GDM1 (cell line): ENCODE results near the gene EIF3K.

ENCODE experiments used
- DNase-seq: peaks from one replicate; lab custom pipeline; 2025; lab: John Stamatoyannopoulos, UW

EIF3K gene

DNA sequence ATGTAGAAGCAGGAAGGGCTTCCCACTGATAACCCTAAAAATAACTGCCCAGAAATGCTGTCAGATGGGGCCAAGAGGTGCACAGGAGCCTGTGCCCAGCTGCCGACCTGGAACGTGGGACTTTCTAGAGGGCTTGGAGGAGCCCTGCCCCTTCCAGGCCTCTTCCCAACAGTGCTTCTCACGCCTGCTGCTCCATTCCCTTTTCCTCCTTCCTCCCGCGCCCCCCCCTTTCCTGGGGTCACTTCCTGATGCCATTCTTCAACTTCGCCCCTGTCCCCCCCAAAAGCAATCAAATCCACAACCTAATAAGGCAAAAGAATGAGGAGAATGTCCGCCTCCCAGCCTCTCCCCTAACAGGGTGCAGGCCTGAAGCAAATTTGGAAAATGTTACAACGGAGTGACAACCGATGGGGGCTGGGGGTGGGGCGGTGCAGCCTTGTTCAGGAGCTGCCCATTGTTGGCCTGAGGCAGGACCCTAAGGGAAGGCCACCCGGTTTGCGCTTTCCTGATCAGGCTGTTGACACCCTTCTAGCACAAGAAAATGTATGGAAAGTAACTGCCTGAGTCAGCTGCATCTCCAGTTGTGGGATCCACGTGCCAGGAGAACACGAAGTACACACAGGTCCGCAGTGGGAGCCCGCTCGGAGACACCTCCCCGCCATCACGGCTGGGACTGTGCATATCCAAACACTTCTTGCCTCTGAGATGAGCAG, 47.1 kb downstream of the EIF3K start:
- no peak for DNase-seq

GRCh38 chr19:38666663-38667511, 47.9 kb downstream of the EIF3K start:
- no peak for DNase-seq

GRCh38 chr19:38667661-38668171, 48.7 kb downstream of the EIF3K start:
- no peak for DNase-seq

GRCh38 chr19:38669552-38669951, 50.6 kb downstream of the EIF3K start:
- peak; percentile 77 for DNase-seq

- no peak for DNase-seq
Measured at GRCh38 chr19:38670921-38671398, 52.0 kb downstream of the EIF3K start.

DNA sequence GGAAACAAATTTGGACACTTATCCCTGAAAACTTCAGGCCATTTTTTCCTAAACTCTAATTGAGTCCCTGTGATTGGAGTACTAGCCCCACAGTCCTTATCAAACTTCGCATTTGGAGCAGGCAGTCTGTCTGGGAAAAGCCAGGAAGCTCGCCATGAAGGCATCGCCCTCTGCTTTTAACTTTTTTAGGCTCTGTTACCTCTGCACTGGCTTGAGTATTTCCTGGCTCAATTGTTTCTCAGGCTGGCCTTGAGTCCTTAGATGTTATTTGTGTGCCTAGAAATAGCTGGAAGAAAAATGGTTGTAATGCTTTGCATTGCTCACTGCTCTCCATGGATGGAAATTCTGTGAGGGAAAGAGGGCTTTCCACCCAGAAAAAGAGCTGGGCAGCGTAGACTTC, 52.7 kb downstream of the EIF3K start:
- DNase-seq: no peak

GRCh38 chr19:38673030-38673429, 54.0 kb downstream of the EIF3K start:
- DNase-seq: no peak

DNA sequence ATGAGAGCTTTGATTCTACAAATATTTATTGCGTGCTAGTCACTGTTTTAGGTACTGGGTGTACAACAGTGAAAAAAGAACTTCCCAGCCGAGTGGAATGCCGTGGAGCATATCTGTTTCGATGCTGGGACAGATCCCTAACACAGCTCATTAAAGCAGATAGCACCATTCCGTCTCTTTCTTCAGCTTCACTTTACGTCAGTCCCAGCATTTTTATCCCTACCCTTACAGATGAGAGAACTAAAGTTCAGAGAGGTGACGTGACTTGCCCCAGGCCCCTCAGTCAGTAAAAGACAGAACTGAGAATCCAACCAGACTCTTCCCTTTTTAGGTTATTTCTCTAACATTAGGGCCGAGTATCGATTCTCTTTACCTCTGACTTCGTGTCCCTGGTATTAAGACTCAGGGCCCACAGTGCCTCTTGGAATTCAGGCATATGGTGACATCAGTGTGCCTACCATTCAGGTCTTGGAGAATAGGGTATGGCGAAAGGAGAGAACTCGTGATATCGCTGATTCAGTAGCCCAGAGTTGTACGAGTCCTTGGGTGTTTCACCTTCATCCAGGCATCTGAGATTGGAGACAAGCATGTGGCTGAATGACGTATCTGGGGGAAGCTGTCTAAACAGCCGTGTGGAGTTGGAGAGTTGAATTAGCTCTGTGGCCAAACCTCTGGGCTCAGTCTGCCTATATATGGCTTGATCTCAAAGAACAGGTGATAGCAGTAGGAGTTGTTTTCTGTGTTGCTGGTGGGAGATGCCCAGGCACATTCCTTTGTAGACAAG, 55.6 kb downstream of the EIF3K start:
- DNase-seq: no peak

DNA sequence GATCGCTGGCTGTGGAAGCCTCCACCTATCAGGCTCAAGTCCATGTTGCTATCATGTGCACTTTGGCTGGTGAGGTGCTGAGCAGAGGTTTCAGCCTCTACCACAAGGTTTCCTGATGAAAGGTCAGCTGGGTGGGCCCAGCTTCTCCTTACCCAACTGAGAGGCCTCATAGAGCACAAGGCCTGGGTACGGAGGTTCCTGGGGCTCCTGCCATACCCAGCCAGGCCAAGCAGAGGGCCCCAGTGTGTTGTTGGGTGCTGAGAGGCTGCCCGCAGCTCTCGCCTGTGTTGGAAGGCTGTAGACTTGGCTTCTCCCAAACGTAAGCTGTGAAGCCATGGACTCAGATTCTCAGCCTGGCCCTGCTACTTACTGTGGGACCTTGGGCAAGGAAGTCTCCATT, 56.6 kb downstream of the EIF3K start:
- DNase-seq: no peak

GRCh38 chr19:38676023-38676877, 57.3 kb downstream of the EIF3K start:
- no peak for DNase-seq

DNA sequence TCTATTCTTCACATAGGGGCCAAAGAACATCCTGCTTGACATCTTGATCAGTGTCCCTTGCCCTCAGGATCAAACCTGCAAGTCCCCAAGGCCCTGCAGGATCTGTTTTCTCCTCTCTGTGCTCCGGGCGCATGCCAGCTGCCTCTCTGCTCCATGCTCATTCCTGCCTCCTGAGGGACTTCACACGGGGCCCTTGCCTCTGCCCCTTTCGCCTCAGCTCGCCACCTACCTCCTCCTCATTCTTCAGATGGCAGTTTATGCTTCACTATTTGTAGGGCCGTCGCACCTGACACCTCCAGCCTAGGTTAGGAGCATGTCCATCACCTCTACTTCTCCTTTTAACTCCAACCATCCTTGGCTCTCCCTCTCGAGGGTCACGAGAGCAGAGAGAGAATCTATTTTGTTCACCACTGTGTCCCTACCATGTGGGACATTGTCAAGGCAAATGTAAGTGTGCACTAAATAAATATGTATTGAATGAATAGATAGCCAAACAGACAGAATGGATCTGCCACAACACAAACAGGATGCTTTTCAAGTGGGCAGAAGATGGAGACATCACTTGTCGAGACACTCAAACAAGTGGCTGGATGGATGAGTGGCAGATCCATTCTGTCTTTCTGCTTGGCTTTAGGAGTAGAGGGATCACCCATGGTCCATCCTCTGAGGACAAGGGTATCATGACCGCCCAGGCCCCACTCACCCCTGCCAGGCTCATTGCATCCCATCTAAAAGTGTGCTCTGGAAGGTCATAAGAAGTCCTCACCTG, 58.1 kb downstream of the EIF3K start:
- DNase-seq: no peak

DNA sequence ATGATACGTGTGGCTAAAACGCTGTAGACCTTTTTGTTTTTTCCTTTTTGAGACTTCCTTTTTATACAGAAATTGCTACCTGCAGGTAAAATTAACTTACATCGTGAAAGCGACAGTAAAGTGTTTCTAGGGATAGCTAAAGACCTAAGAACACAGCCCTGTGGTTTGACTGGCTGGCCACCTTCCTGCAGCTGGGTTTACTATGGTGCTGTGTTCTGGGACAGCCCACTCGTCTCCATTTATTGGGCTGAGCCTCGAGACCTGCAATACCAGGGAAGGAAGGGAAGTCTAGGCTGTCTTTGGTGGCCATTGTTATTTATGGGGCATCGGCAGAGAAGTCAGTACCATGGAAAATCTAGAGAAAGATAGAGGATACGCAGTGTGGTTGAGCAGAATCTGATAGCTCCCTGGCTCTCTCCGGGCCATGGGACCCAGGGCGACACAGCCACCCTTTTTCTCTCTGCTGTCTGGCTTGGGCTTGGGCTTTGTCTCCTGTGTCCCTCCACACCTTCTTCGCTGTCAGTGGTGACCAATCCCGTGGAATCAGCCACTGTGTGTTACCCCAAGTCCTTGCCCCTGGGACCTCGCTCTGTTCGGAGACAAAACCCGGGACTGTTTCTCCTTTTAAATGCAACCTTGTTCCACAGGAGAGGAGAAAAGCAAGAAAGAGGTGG, 59.4 kb downstream of the EIF3K start:
- DNase-seq: no peak

DNA sequence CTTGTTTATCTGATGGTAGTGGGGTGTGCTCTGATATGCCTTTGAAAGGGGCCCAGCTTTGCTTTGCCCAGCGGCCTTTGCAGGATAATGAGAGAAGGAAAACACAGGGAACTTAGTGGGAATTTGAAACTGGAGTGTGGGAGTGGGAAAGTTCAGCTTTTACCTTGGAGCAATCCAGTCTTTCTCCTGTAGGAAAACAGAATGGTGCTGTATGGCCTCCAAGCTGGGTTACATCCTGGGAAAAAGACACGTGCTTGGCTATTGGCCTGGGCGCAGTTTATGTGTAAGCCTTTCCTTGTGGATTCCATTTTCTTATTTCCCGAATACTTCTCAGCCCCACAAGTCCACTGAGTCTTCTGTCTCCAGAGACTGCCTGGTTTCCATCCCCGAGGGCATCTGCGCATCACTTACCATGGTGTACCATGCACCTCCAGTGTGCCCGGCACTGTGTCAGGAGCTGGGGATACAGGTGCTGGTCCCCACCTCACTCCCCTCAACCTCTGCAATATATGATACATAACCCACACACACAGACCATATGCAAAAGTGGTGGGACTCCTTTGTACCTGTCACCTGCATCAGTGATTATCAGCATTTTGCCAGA, 60.0 kb downstream of the EIF3K start:
- DNase-seq: no peak

DNA sequence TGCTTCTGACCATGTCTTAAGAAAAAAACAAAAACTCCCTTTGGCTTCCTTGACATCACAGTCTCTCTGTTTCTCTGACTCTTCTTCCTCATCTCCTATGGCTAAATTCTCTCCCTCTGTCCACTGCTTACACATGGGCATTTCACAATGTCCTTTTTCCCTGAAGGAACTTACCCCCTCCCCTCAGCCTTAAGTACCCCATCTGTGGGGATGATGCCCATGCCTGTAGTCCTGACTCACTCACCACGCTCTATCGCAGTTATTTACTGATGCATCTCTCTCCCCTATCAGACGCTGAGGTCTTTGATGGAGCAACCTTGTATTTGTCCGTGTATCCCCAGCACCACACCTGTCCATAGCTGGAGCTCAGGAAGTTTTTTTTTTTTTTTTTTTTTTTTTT, 60.9 kb downstream of the EIF3K start:
- DNase-seq: no peak

- DNase-seq: no peak
Measured at GRCh38 chr19:38682195-38682867, 63.3 kb downstream of the EIF3K start.

GRCh38 chr19:38682872-38683392, 63.9 kb downstream of the EIF3K start:
- no peak for DNase-seq

DNA sequence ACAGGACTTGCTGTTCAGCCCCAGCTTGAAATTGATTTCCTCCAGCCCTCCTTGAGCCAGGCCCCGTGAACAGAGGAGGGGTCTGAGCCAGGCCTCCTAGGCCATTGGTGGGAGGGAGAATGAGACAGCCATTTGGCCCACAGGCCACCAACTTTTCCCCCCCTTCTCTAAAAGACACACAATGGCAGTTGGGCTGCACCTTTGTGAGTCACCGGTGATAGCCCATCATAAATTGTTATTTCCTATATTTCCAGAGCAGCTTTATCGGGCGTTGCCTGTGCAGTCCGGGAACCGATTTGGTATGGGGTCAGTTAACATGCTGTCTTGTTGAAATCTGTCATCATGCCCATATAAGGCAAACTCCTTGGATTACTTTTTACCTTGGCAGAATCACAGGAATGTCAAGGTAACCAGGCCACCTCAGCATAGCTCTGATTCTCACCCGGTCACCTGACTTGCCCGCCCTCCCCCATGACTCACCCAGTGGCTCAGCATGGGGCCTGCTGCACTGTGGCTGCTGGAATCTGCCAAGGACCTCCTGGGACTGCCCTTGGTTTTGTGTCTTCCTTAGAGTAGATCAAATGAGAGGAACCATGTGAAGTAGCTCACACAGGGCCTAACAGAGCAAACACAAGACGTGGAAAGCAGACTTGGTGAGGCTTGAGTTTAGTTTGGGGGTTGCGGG, 64.5 kb downstream of the EIF3K start:
- no peak for DNase-seq
